Ishikawa (cell line): ENCODE measurements around the gene PIK3C2G.

Experiments
- CEBPB ChIP-seq: IDR thresholded peaks from 2 replicates; pipeline ENCODE4 v1.6.1; 2012
- CREB1 ChIP-seq: IDR thresholded peaks from 2 replicates; pipeline ENCODE4 v1.6.1; 2012; ENCODE audit warnings: low read depth
- EGR1 ChIP-seq: IDR thresholded peaks from 2 replicates; pipeline ENCODE4 v1.6.1; 2012
- EP300 ChIP-seq: IDR thresholded peaks from 2 replicates; pipeline ENCODE4 v1.6.1; 2012; ENCODE audit warnings: borderline replicate concordance
- FOXM1 ChIP-seq: IDR thresholded peaks from 2 replicates; pipeline ENCODE4 v1.6.1; 2012; ENCODE audit warnings: low read depth, borderline replicate concordance
- NFIC ChIP-seq: IDR thresholded peaks from 2 replicates; pipeline ENCODE4 v1.6.1; 2012
- RAD21 ChIP-seq: IDR thresholded peaks from 2 replicates; pipeline ENCODE4 v1.6.1; 2012; ENCODE audit warnings: low read depth
- TAF1 ChIP-seq: IDR thresholded peaks from 2 replicates; pipeline ENCODE4 v1.6.1; 2012; ENCODE audit warnings: low read depth, mild to moderate bottlenecking
- TCF12 ChIP-seq: IDR thresholded peaks from 2 replicates; pipeline ENCODE4 v1.6.1; 2012; ENCODE audit warnings: low read depth
- TEAD4 ChIP-seq: IDR thresholded peaks from 2 replicates; pipeline ENCODE4 v1.6.1; 2012
- YY1 ChIP-seq: IDR thresholded peaks from 2 replicates; pipeline ENCODE4 v1.6.1; 2012; ENCODE audit warnings: low read depth
- ZBTB7A ChIP-seq: IDR thresholded peaks from 2 replicates; pipeline ENCODE4 v1.6.1; 2012; ENCODE audit warnings: low read depth
- TF ChIP-seq, protein P1 (sequence below): IDR thresholded peaks from 2 replicates; pipeline ENCODE4 v1.6.1; 2012; ENCODE audit warnings: low read depth, mild to moderate bottlenecking
- TF ChIP-seq, protein P2 (sequence below): IDR thresholded peaks from 2 replicates; pipeline ENCODE4 v1.6.1; 2012
- TF ChIP-seq, protein P3 (sequence below): IDR thresholded peaks from 2 replicates; pipeline ENCODE4 v1.6.1; 2012

PIK3C2G gene

DNA sequence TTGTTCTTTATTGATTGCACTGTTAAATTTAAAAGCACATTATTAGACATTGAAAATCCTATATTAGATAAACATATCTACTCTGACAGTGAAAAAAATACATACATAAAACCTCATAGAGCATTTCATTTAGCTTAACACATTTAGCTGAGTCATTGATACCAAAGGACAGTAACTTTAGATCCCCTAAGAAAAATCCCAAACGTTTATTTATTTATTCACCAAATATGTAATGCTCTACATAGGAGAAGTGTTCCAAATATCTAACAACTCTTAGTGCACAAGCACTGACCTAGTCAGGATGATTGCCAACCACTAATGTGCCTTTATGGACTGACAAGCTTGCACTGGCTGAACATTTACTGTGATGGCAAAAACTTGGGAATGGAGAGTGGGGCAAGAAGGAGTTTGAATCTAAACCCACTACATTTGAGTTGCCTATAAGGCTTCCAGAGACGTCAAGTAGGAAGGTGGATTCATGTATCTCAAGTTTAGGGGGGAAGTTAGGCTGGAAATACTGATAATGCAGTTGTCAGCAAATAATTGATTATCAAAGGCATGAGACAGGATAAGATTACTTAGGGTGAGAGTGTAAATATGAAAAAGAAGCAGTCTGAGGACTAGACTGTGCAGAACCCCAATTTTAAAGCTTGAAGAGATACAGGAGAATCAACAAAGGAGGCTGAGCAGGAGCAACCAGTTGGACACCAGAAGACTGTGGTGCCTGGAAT is 320.1 kb downstream of the PIK3C2G start:
- TF ChIP-seq CREB1 (no peak), TAF1 (no peak), ZBTB7A (no peak), EGR1 (no peak), YY1 (no peak), EP300 (no peak), TCF12 (no peak), CEBPB (no peak), NFIC (no peak), TEAD4 (no peak), RAD21 (no peak), FOXM1 (no peak)
- TF ChIP-seq, protein P1, sequence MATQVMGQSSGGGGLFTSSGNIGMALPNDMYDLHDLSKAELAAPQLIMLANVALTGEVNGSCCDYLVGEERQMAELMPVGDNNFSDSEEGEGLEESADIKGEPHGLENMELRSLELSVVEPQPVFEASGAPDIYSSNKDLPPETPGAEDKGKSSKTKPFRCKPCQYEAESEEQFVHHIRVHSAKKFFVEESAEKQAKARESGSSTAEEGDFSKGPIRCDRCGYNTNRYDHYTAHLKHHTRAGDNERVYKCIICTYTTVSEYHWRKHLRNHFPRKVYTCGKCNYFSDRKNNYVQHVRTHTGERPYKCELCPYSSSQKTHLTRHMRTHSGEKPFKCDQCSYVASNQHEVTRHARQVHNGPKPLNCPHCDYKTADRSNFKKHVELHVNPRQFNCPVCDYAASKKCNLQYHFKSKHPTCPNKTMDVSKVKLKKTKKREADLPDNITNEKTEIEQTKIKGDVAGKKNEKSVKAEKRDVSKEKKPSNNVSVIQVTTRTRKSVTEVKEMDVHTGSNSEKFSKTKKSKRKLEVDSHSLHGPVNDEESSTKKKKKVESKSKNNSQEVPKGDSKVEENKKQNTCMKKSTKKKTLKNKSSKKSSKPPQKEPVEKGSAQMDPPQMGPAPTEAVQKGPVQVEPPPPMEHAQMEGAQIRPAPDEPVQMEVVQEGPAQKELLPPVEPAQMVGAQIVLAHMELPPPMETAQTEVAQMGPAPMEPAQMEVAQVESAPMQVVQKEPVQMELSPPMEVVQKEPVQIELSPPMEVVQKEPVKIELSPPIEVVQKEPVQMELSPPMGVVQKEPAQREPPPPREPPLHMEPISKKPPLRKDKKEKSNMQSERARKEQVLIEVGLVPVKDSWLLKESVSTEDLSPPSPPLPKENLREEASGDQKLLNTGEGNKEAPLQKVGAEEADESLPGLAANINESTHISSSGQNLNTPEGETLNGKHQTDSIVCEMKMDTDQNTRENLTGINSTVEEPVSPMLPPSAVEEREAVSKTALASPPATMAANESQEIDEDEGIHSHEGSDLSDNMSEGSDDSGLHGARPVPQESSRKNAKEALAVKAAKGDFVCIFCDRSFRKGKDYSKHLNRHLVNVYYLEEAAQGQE = no peak
- TF ChIP-seq, protein P2, sequence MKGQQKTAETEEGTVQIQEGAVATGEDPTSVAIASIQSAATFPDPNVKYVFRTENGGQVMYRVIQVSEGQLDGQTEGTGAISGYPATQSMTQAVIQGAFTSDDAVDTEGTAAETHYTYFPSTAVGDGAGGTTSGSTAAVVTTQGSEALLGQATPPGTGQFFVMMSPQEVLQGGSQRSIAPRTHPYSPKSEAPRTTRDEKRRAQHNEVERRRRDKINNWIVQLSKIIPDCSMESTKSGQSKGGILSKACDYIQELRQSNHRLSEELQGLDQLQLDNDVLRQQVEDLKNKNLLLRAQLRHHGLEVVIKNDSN = no peak
- TF ChIP-seq, protein P3, sequence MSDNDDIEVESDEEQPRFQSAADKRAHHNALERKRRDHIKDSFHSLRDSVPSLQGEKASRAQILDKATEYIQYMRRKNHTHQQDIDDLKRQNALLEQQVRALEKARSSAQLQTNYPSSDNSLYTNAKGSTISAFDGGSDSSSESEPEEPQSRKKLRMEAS = no peak

DNA sequence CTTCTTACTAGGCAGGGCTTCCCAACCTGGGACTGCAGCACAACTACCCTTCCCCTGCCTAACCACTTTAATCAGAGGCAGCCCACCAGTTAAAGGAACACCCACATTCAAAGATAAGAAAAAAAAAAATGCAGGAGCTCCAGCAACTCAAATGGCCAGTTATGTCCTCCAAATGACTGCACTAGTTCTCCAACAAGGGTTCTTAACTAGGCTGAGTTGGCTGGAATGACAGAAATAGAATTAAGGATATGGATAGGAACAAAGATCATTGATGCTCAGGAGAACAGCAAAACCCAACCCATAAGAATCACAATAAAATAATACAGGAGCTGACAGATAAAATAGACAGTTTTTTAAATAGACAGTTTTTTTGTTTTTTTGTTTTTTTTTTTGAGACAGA is 322.3 kb downstream of the PIK3C2G start:
- TF ChIP-seq EGR1 = no peak
- TF ChIP-seq, protein P2 = 0 out of 2 replicates have a peak, but pooled peaks have one; percentile 3

DNA sequence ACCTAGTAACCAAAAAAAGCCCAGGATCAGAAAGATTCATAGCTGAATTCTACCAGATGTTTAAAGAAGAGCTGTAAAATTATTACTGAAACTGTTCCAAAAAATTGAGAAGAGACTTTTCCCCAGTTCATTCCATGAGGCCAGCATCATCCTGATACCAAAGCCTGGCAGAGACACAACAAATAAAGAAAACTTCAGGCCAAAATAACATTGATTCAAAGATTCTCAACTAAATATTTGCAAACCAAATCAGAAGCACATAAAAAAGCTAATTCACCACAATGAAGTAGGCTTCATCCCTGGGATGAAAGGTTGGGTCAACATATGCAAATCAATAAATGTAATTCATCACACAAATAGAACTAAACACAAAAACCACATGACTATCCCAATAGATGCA is 325.3 kb downstream of the PIK3C2G start:
- no peak for TF ChIP-seq EGR1
- no peak for TF ChIP-seq YY1
- TF ChIP-seq FOXM1 = no peak

DNA sequence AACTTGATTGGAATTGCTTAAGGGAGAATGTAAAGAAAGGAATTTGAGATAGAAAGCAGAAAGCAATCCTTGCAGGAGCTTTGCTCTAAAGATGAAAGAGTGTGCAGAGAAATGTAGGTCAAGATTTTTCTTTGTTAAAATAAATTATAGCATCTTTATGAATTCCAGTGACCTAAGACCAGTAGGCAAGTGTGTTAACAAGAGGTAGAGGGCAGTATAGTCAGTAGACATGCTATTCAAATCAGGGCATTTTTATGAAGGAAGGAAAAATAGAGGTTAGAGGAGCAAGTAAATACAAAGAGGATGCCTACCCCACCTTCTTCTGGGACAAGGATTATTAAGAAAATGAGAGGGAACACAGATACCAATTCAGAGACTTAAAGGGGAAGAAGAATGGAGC is 328.0 kb downstream of the PIK3C2G start:
- TF ChIP-seq CREB1 (no peak), NFIC (no peak), TCF12 (no peak), EP300 (no peak)

DNA sequence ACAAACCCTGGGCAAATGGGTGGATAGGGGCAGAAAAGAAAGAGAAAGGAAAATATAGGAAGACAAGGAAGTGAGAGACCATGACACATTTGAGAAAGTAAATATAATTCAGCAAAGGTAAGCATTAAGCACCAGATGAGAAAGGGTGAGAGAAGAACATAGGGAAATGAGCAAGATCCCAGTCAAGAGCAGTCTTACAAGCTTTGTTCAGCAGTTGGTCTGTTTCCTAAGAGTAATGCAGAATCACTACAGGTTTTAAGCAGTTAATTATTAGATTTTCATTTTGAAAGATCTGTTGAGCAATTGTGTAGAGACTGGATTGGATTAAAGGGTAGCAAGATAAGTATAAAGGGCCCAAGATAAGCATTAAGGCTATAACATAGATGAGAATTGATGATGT is 330.2 kb downstream of the PIK3C2G start:
- TF ChIP-seq RAD21 = no peak
- TF ChIP-seq CREB1 = no peak

DNA sequence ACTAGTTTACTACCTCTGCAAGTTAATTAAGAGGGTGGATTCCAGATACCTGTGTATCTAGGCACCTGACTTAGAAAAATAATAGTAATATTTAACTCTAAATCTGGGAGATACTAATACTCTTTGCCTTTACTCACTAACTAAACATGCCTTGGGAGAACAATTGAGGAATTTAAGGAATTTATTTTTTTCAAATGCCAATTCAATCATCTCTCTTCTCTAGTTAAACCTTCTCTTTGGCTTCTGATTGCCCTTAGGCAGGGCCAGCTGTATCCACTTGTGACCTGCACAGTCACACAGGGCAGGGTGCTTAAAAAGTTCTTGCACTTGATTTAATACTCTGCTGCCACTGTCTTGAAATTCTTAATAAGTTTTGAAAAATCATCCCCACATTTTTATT is 334.1 kb downstream of the PIK3C2G start:
- TF ChIP-seq YY1 (no peak), TEAD4 (peak; percentile 31; the same call in 1 of the 2 replicates), RAD21 (no peak)

DNA sequence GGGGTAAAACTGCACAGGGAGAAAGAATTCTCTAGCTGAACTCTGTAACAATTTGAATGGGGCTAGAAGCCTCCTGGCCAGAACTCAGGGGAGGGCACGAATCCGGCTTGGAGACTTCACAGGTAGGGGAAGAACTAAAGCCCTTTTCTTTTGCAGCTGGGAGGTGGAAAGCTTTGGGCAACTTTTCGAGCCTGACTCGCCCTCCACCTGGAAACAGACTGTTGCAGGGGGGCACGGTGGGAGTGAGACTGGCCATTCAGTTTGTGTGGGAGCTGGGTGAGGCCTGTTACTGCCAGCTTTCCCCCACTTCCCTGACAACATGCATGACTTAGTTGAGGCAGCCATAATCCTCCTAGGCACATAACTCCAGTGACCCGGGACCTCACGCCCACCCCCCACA is 340.6 kb downstream of the PIK3C2G start:
- no peak for TF ChIP-seq CEBPB
- TF ChIP-seq TEAD4 = no peak
- TF ChIP-seq, protein P1 = no peak
- TF ChIP-seq RAD21 = no peak
- TF ChIP-seq EGR1 = no peak
- TF ChIP-seq CREB1 = no peak
- no peak for TF ChIP-seq ZBTB7A
- TF ChIP-seq YY1 = no peak
- TF ChIP-seq, protein P3 = no peak
- no peak for TF ChIP-seq TAF1
- TF ChIP-seq TCF12 = no peak
- TF ChIP-seq EP300 = no peak
- TF ChIP-seq, protein P2 = no peak
- TF ChIP-seq NFIC = no peak
- no peak for TF ChIP-seq FOXM1
